VCaP (cell line): Measurements from ENCODE around the gene TOR1AIP2.

Experiments
- H3K27ac ChIP-seq: fragments of 450-650 bp; 2 replicates; pipeline ENCODE4 v1.5.1; 2017
- CTCF ChIP-seq: fragments of 450-650 bp; conservative IDR thresholded peaks from 2 replicates; pipeline ENCODE4 v1.5.1; 2017; ENCODE audit warnings: mild to moderate bottlenecking, moderate library complexity

TOR1AIP2 gene

GRCh38 chr1:179883745-179884138 is 6.1 kb upstream of the TOR1AIP2 start:
- H3K27ac ChIP-seq = peak overlapping the region; percentile 97
- no peak for TF ChIP-seq CTCF

- TF ChIP-seq CTCF = no peak; the same call in none of the 2 replicates
- H3K27ac ChIP-seq = peak overlapping the region; percentile 97
Observed at GRCh38 chr1:179883040-179883744, 5.6 kb upstream of the TOR1AIP2 start.

- H3K27ac ChIP-seq = peak within 1 kb of the TSS; percentile 97
- peak; percentile 41; the same call in 1 of the 2 replicates for TF ChIP-seq CTCF
Observed at GRCh38 chr1:179882253-179883039, 4.8 kb upstream of the TOR1AIP2 start, which contains the start of gene TOR1AIP1. TSS of gene TOR1AIP1 (plus strand) at chr1:179882285. CDS start at chr1:179882503, 218 bp downstream.

GRCh38 chr1:179881642-179882252 is 4.1 kb upstream of the TOR1AIP2 start:
- TF ChIP-seq CTCF = no peak
- peak overlapping the region; percentile 97 for H3K27ac ChIP-seq

GRCh38 chr1:179879797-179880196 is 2.2 kb upstream of the TOR1AIP2 start:
- peak overlapping the region; percentile 97; the same call in 1 of the 2 replicates for H3K27ac ChIP-seq
- TF ChIP-seq CTCF = no peak

GRCh38 chr1:179876300-179876715 is 1.3 kb downstream of the TOR1AIP2 start:
- no peak for TF ChIP-seq CTCF
- H3K27ac ChIP-seq = peak overlapping the region; percentile 66; the same call in 1 of the 2 replicates
